GM12878 (cell line): Measurements from ENCODE around the gene SFI1. TPM values are rescaled to one million over a fixed set of nuclear protein-coding genes. Genes with fewer than 3 reads are reported as not detected.

ENCODE experiments used
- ATAC-seq: fragments of 200-7000 bp; cut with Tn5 transposase; 3 replicates; pipeline ENCODE4 v1.9.1; 2020; ENCODE audit warnings: mild to moderate bottlenecking, moderate library complexity
- BruUV-seq: library from RNA; stranded (reverse); fragments of 400-500 nt; replicated peaks from 2 replicates; lab custom pipeline; 2021; lab: Mats Ljungman, UMichigan
- CTCF ChIA-PET: fragments of 300-600 bp; sonication (Branson Sonifier 250); formaldehyde crosslinking; extraction: SDS; loops from one replicate; lab custom pipeline; 2021; ENCODE audit warnings: inconsistent platforms; lab: Yijun Ruan, JAX
- POLR2A ChIA-PET: fragments of 350-600 bp; formaldehyde crosslinking; extraction: SDS; loops from one replicate; lab custom pipeline; 2021; ENCODE audit warnings: inconsistent platforms; lab: Charles Lee
- RAD21 ChIA-PET: fragments of 300-600 bp; sonication (Branson Sonifier 250); formaldehyde crosslinking; loops from one replicate; lab custom pipeline; 2023; ENCODE audit warnings: antibody characterized with exemption; ENCODE audit not compliant: unreplicated experiment; lab: Charles Lee
- SMC1A ChIA-PET: fragments of 300-600 bp; sonication (Branson Sonifier 250); formaldehyde crosslinking; loops from one replicate; lab custom pipeline; 2023; ENCODE audit not compliant: unreplicated experiment, uncharacterized antibody; lab: Charles Lee
- DNase-seq: peaks from one replicate; pipeline ENCODE4 v3.0.0-alpha.2; 2011; ENCODE audit warnings: low read depth, low spot score
- FAIRE-seq: peaks from 3 replicates; lab custom pipeline; 2011; peaks lifted over from hg19 to GRCh38; lab: Jason Lieb, UNC
- H2AFZ ChIP-seq: 2 replicates; pipeline ENCODE4 v1.6.0; 2011; ENCODE audit warnings: low read depth, low read length, control low read depth; ENCODE audit not compliant: control insufficient read depth
- H3K27ac ChIP-seq: 2 replicates; pipeline ENCODE4 v1.5.1; 2011; ENCODE audit warnings: control low read depth; ENCODE audit not compliant: control insufficient read depth, insufficient read depth
- H3K27me3 ChIP-seq, 2 experiments: replicated peaks in 1 of 2; 2 replicates each; pipeline versions ENCODE4 v1.6.0 to v1.6.1; 2011; ENCODE audit warnings: low read length in 1 of 2; ENCODE audit not compliant: control insufficient read depth in 2 of 2, insufficient read depth in 2 of 2
- H3K36me3 ChIP-seq, 2 experiments: 2 replicates each; pipeline ENCODE4 v1.5.1; 2011; ENCODE audit warnings: low read length in 1 of 2; ENCODE audit not compliant: control insufficient read depth in 2 of 2, insufficient read depth in 2 of 2
- H3K4me1 ChIP-seq: 2 replicates; pipeline ENCODE4 v1.6.1; 2011; ENCODE audit warnings: mild to moderate bottlenecking, low read length, moderate library complexity, mixed read lengths; ENCODE audit not compliant: control insufficient read depth, insufficient read depth
- H3K4me2 ChIP-seq: 2 replicates; pipeline ENCODE4 v1.6.0; 2011; ENCODE audit warnings: control low read depth; ENCODE audit not compliant: control insufficient read depth, insufficient read depth
- H3K4me3 ChIP-seq: fragments of 200-600 bp; sonication (generic); 2 replicates; pipeline ENCODE4 v1.5.1; 2016
- H3K79me2 ChIP-seq: 2 replicates; pipeline ENCODE4 v1.6.0; 2011; ENCODE audit warnings: low read length; ENCODE audit not compliant: control insufficient read depth, insufficient read depth
- H3K9ac ChIP-seq: 2 replicates; pipeline ENCODE4 v1.8.0; 2011; ENCODE audit warnings: low read length, control low read depth, mixed read lengths; ENCODE audit not compliant: control insufficient read depth, insufficient read depth
- H3K9me3 ChIP-seq: replicated peaks from 3 replicates; pipeline ENCODE4 v1.5.1; 2011; ENCODE audit warnings: mild to moderate bottlenecking, low read length; ENCODE audit not compliant: control insufficient read depth, insufficient read depth
- H4K20me1 ChIP-seq: 2 replicates; pipeline ENCODE4 v1.6.0; 2011; ENCODE audit not compliant: control insufficient read depth, insufficient read depth
- BCL11A ChIP-seq: IDR thresholded peaks from 2 replicates; pipeline ENCODE4 v1.6.1; 2011; ENCODE audit warnings: low read depth, low read length
- EP300 ChIP-seq, 2 experiments: fragments of 150-350 bp in 1 of 2; IDR thresholded peaks; 2 replicates each; pipeline ENCODE4 v1.6.1; 2011 to 2012; ENCODE audit warnings: low read depth in 2 of 2, low read length in 2 of 2, borderline replicate concordance in 1 of 2, improper control_type of control experiment in 1 of 2, inconsistent platforms in 1 of 2; ENCODE audit not compliant: control insufficient read depth in 1 of 2
- FOXK2 ChIP-seq: fragments of 450-650 bp; IDR thresholded peaks from 2 replicates; pipeline ENCODE4 v1.6.1; 2017; ENCODE audit warnings: mild to moderate bottlenecking, moderate library complexity
- HCFC1 ChIP-seq: fragments of 150-350 bp; IDR thresholded peaks from 2 replicates; pipeline ENCODE4 v1.6.1; 2014; ENCODE audit warnings: low read length
- LARP7 ChIP-seq: fragments of 450-650 bp; IDR thresholded peaks from 2 replicates; pipeline ENCODE4 v1.6.1; 2017; ENCODE audit warnings: mild to moderate bottlenecking
- NR2C2 ChIP-seq: IDR thresholded peaks from 2 replicates; pipeline ENCODE4 v1.6.1; 2011; ENCODE audit warnings: borderline replicate concordance, low read depth; ENCODE audit not compliant: control insufficient read depth, insufficient read length
- POLR2AphosphoS2 ChIP-seq: IDR thresholded peaks from 2 replicates; pipeline ENCODE4 v1.6.1; 2011; ENCODE audit warnings: low read depth, mild to moderate bottlenecking, low read length, improper control_type of control experiment, moderate library complexity
- POU2F2 ChIP-seq: IDR thresholded peaks from 3 replicates; pipeline ENCODE4 v1.6.1; 2011; ENCODE audit warnings: low read depth, mild to moderate bottlenecking, low read length, borderline replicate concordance
- SRF ChIP-seq, 2 experiments: IDR thresholded peaks; 2 replicates each; pipeline ENCODE4 v1.6.1; 2011; ENCODE audit warnings: low read depth in 2 of 2, low read length in 2 of 2, mild to moderate bottlenecking in 1 of 2, moderate library complexity in 1 of 2
- ZBED1 ChIP-seq: IDR thresholded peaks from 2 replicates; pipeline ENCODE4 v1.6.1; 2016; ENCODE audit warnings: borderline replicate concordance
- WGBS: methylation state at CpG from one replicate; pipeline ENCODE4 v1.1.6; 2016; ENCODE audit warnings: low lambda C conversion rate; ENCODE audit not compliant: insufficient replicate concordance, insufficient coverage; ENCODE audit errors: missing lambda C conversion rate; 5-methylcytosine and 5-hydroxymethylcytosine counted together
- in situ Hi-C: fragments of 300-500 bp; cut with MboI; formaldehyde crosslinking; loops from 9 replicates; pipeline ENCODE4 v1.14.3; 2018; ENCODE audit warnings: mixed read lengths
- intact Hi-C: fragments of 100-400 bp; cut with micrococcal nuclease; formaldehyde crosslinking; loops from one replicate; pipeline ENCODE4 v1.14.2; 2022; ENCODE audit not compliant: unreplicated experiment
- polyA plus RNA-seq, 11 experiments: library from polyadenylated mRNA; depleted of rRNA in 4 of 11; unstranded in 6 of 11; stranded (reverse) in 5 of 11; fragments of >200 nt; fragmentation: Nextera tagmentation in 4 of 11; fragmentation: Illumina TruSeq in 1 of 11; extraction: Ambion mirVana in 4 of 11; extraction: Trizol in 1 of 11; gene quantifications; 1 replicate in 1 of 11; 2 replicates in 10 of 11; pipeline versions ENCODE4 v1.2.1 to v1.2.3, GENCODE V29; 2011 to 2016; ENCODE audit warnings: inconsistent platforms in 2 of 11, missing spikeins in 2 of 11, low read depth in 1 of 11
- total RNA-seq, 4 experiments: library from RNA; depleted of rRNA in 3 of 4; stranded (reverse); fragments of >200 nt in 3 of 4; fragmentation: Illumina TruSeq in 1 of 4; extraction: Trizol in 1 of 4; gene quantifications; 2 replicates each; pipeline versions ENCODE4 v1.2.1 to v1.2.3, GENCODE V29; 2013 to 2021
- TF ChIP-seq, protein P1 (sequence below): IDR thresholded peaks from 2 replicates; pipeline ENCODE4 v1.6.1; 2012; ENCODE audit warnings: low read depth, low read length, improper control_type of control experiment
- TF ChIP-seq, protein P2 (sequence below): fragments of 450-650 bp; IDR thresholded peaks from 2 replicates; pipeline ENCODE4 v1.6.1; 2017; ENCODE audit warnings: mild to moderate bottlenecking, low read depth, inconsistent platforms; ENCODE audit not compliant: poor library complexity, severe bottlenecking
- TF ChIP-seq, protein P3 (sequence below): fragments of 450-650 bp; IDR thresholded peaks from 2 replicates; pipeline ENCODE4 v1.6.1; 2018; ENCODE audit warnings: mild to moderate bottlenecking, low read depth, moderate library complexity; ENCODE audit not compliant: partially characterized antibody

Gene SFI1
- total and polyA plus RNA-seq, 10 of the 15 experiments (the other 5 are each of a cell fraction or from before 2014, with no cell fraction given), result 6.3 to 70.1 (median 30.4) TPM

DNA sequence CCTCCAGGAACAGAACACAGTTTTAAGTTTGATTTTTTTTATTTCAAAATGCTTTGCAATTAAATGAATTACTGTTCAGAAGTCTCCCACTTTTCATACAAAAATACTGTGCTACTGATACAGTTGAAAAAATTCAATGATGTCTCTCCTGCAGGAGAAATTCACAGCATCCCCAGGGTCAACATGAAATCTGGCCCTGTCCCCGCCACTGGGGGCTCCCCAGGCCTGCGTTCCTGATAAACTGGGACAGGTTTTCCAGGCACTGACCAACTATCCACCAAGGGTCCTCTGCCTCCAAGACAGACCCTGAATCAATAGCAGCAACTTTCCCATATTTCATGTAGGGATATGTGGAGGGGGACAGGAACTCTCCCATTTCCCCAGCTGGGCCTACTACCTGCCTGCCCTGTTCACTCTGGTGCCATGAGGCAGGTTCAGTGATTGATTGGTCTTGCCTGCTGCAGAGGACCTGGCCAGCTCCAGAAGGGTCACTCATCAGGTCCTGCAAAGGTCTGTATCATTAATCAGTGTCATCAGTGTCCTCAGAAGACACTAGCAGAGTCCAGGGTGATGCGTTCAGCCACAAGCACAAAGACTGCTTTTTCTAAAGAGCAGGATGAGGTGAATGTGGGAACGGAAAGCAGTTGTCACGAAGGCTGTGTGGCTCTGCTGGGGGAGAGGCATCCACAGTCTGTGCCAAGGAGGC, 122.3 kb downstream of the SFI1 start:
- ChIA-PET POLR2A (no interaction called here), SMC1A (no interaction called here), RAD21 (interaction anchor here (1.1 kb wide), 1 partner anchor 12 kb away, joined by 3 read pairs; no protein-coding TSS in a partner anchor), CTCF (no interaction called here)
- in situ Hi-C loops, result no loop called here
- WGBS, result 93% methylated on average over 5 of the region's 5 CpGs
- no peak overlapping the region for H3K9ac ChIP-seq
- no peak for FAIRE-seq
- no peaks in the 10 kb centered on the region for H3K27me3 ChIP-seq
- H3K4me1 ChIP-seq, result peaks cover 16% of the 10 kb centered on the region
- H4K20me1 ChIP-seq, result peaks cover 6% of the 10 kb centered on the region; the same call in 1 of the 2 replicates
- BruUV-seq, result TSS peak; percentile 42
- peaks cover 25 to 62% of the 10 kb centered on the region in 2 experiments; a peak in 3 of 4 replicates for H3K36me3 ChIP-seq
- ATAC-seq, result no peak
- H3K27ac ChIP-seq, result no peak overlapping the region
- H3K9me3 ChIP-seq, result no peaks in the 10 kb centered on the region
- H3K4me3 ChIP-seq, result no peak overlapping the region
- no peak for DNase-seq
- TF ChIP-seq NR2C2 (no peak), LARP7 (no peak), HCFC1 (no peak), SRF (IDR thresholded peaks at IDR 0.05; ENCODE audit: low read depth in 2 of 2, low read length in 2 of 2) (peak in 1 of 2 experiments; percentile 34; a peak in 1 of 4 replicates), ZBED1 (no peak), POU2F2 (no peak), BCL11A (no peak), POLR2AphosphoS2 (0 out of 2 replicates have a peak, but pooled peaks have one; percentile 22), FOXK2 (no peak), EP300 (IDR thresholded peaks at IDR 0.05; ENCODE audit: borderline replicate concordance in 1 of 2, control insufficient read depth in 1 of 2, low read depth in 2 of 2, low read length in 2 of 2) (no peak)
- TF ChIP-seq, protein P1, sequence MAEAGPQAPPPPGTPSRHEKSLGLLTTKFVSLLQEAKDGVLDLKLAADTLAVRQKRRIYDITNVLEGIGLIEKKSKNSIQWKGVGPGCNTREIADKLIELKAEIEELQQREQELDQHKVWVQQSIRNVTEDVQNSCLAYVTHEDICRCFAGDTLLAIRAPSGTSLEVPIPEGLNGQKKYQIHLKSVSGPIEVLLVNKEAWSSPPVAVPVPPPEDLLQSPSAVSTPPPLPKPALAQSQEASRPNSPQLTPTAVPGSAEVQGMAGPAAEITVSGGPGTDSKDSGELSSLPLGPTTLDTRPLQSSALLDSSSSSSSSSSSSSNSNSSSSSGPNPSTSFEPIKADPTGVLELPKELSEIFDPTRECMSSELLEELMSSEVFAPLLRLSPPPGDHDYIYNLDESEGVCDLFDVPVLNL, result no peak
- TF ChIP-seq, protein P2, sequence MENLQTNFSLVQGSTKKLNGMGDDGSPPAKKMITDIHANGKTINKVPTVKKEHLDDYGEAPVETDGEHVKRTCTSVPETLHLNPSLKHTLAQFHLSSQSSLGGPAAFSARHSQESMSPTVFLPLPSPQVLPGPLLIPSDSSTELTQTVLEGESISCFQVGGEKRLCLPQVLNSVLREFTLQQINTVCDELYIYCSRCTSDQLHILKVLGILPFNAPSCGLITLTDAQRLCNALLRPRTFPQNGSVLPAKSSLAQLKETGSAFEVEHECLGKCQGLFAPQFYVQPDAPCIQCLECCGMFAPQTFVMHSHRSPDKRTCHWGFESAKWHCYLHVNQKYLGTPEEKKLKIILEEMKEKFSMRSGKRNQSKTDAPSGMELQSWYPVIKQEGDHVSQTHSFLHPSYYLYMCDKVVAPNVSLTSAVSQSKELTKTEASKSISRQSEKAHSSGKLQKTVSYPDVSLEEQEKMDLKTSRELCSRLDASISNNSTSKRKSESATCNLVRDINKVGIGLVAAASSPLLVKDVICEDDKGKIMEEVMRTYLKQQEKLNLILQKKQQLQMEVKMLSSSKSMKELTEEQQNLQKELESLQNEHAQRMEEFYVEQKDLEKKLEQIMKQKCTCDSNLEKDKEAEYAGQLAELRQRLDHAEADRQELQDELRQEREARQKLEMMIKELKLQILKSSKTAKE, result no peak
- TF ChIP-seq, protein P3, sequence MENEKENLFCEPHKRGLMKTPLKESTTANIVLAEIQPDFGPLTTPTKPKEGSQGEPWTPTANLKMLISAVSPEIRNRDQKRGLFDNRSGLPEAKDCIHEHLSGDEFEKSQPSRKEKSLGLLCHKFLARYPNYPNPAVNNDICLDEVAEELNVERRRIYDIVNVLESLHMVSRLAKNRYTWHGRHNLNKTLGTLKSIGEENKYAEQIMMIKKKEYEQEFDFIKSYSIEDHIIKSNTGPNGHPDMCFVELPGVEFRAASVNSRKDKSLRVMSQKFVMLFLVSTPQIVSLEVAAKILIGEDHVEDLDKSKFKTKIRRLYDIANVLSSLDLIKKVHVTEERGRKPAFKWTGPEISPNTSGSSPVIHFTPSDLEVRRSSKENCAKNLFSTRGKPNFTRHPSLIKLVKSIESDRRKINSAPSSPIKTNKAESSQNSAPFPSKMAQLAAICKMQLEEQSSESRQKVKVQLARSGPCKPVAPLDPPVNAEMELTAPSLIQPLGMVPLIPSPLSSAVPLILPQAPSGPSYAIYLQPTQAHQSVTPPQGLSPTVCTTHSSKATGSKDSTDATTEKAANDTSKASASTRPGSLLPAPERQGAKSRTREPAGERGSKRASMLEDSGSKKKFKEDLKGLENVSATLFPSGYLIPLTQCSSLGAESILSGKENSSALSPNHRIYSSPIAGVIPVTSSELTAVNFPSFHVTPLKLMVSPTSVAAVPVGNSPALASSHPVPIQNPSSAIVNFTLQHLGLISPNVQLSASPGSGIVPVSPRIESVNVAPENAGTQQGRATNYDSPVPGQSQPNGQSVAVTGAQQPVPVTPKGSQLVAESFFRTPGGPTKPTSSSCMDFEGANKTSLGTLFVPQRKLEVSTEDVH, result no peak
- TF ChIP-seq, all 136 proteins: peak for 2
- H3K79me2 ChIP-seq, result no peaks in the 10 kb centered on the region; the same call in none of the 2 replicates
- intact Hi-C loops, result no loop called here
- H3K4me2 ChIP-seq, result no peak overlapping the region
- no peak overlapping the region for H2AFZ ChIP-seq
